AG04450 (cell line): ENCODE results near the gene ATL2. TPM values are rescaled to one million over a fixed set of nuclear protein-coding genes. Genes with fewer than 3 reads are reported as not detected.
"Not testable (repeated sequence)": the region's sequence is repeated elsewhere in the genome, so short reads cannot be mapped to it uniquely, and the experiment has no call there.

Experiments
- CTCF ChIA-PET: fragments of 300-600, 350-600 bp; formaldehyde crosslinking; extraction: SDS; loops from one replicate; lab custom pipeline; 2022; ENCODE audit warnings: antibody characterized with exemption, inconsistent platforms; lab: Charles Lee
- POLR2A ChIA-PET: fragments of 350-600 bp; formaldehyde crosslinking; extraction: SDS; loops from one replicate; lab custom pipeline; 2021; ENCODE audit warnings: antibody characterized with exemption, inconsistent platforms; lab: Yijun Ruan, JAX
- DNase-seq: peaks from one replicate; pipeline ENCODE4 v3.0.0-alpha.2; 2011; ENCODE audit warnings: low read depth, low spot score
- H3K27ac ChIP-seq: one replicate; pipeline ENCODE4 v1.5.1; 2012; ENCODE audit warnings: low read depth, low read length, control low read depth
- H3K27me3 ChIP-seq: one replicate; pipeline ENCODE4 v1.6.0; 2012; ENCODE audit warnings: low read length; ENCODE audit not compliant: control insufficient read depth, insufficient read depth
- H3K4me3 ChIP-seq: 2 replicates; pipeline ENCODE4 v1.5.1; 2011; ENCODE audit warnings: mild to moderate bottlenecking, low read depth, low read length, control low read depth
- H3K9me3 ChIP-seq: 2 replicates; pipeline ENCODE4 v1.5.1; 2012; ENCODE audit warnings: low read length; ENCODE audit not compliant: control insufficient read depth, insufficient read depth
- CTCF ChIP-seq: IDR thresholded peaks from 2 replicates; pipeline ENCODE4 v1.5.1; 2011; ENCODE audit warnings: low read depth, low read length, control low read depth, inconsistent platforms
- polyA plus RNA-seq: library from polyadenylated mRNA; depleted of rRNA; stranded (reverse); fragments of >200 nt; gene quantifications from 2 replicates; pipeline ENCODE4 v1.2.3, GENCODE V29; 2011

ATL2 gene
- polyA plus RNA-seq, 1 experiment: 16.1 TPM

GRCh38 chr2:38336621-38337020 lies 40.5 kb downstream of the ATL2 start:
- no peak for DNase-seq
- POLR2A ChIA-PET: no interaction called here
- CTCF ChIA-PET: no interaction called here
- no peaks in the 10 kb centered on the region for H3K9me3 ChIP-seq
- no peak overlapping the region for H3K4me3 ChIP-seq
- H3K27ac ChIP-seq: no peak overlapping the region
- no peak for TF ChIP-seq CTCF
- no peaks in the 10 kb centered on the region for H3K27me3 ChIP-seq

- H3K9me3 ChIP-seq: peaks cover 4% of the 10 kb centered on the region
- H3K27ac ChIP-seq: no peak overlapping the region
- no peak overlapping the region for H3K4me3 ChIP-seq
- CTCF ChIA-PET: no interaction called here
- TF ChIP-seq CTCF: no peak
- no peak for DNase-seq
- H3K27me3 ChIP-seq: no peaks in the 10 kb centered on the region
- POLR2A ChIA-PET: no interaction called here
Observed at GRCh38 chr2:38330754-38331153, 46.3 kb downstream of the ATL2 start.

- CTCF ChIA-PET: interaction anchor here (0.6 to 1.4 kb wide), 2 partner anchors 12 to 140 kb away, joined by 3 to 6 read pairs; no protein-coding TSS in a partner anchor
- peaks cover 4% of the 10 kb centered on the region for H3K9me3 ChIP-seq
- DNase-seq: no peak
- no peaks in the 10 kb centered on the region for H3K27me3 ChIP-seq
- POLR2A ChIA-PET: no interaction called here
- no peak overlapping the region for H3K27ac ChIP-seq
- no peak for TF ChIP-seq CTCF
- no peak overlapping the region for H3K4me3 ChIP-seq
Observed at GRCh38 chr2:38327580-38327979, 49.5 kb downstream of the ATL2 start.

GRCh38 chr2:38323623-38324022 lies 53.5 kb downstream of the ATL2 start:
- CTCF ChIA-PET: interaction anchor here (2.2 kb wide), 1 partner anchor 258 kb away, joined by 6 read pairs; no protein-coding TSS in a partner anchor
- no peak overlapping the region for H3K4me3 ChIP-seq
- POLR2A ChIA-PET: no interaction called here
- no peaks in the 10 kb centered on the region for H3K27me3 ChIP-seq
- no peak for DNase-seq
- no peak overlapping the region for H3K27ac ChIP-seq
- no peaks in the 10 kb centered on the region for H3K9me3 ChIP-seq
- TF ChIP-seq CTCF: no peak

GRCh38 chr2:38322224-38322914 lies 54.7 kb downstream of the ATL2 start:
- no peak for DNase-seq
- Histone ChIP-seq H3K27ac (no peak overlapping the region), H3K9me3 (no peaks in the 10 kb centered on the region), H3K4me3 (no peak overlapping the region), H3K27me3 (no peaks in the 10 kb centered on the region)
- TF ChIP-seq CTCF: no peak
- POLR2A ChIA-PET: no interaction called here
- CTCF ChIA-PET: interaction anchor here (2.2 kb wide), 1 partner anchor 259 kb away, joined by 6 read pairs; no protein-coding TSS in a partner anchor

- H3K4me3 ChIP-seq, H3K27ac ChIP-seq, H3K27me3 ChIP-seq, H3K9me3 ChIP-seq, POLR2A ChIA-PET, DNase-seq: not testable (repeated sequence)
- CTCF ChIA-PET: interaction anchor here (5.7 kb wide), 1 partner anchor 190 kb away, joined by 79 read pairs; no protein-coding TSS in a partner anchor
Observed at GRCh38 chr2:38319240-38319639, 57.8 kb downstream of the ATL2 start.
